GM23338 (cell line): ENCODE measurements around the gene GINM1.

Experiments used
- CTCF ChIP-seq, 2 experiments: fragments of 200-600 bp in 1 of 2; sonication (generic) in 1 of 2; conservative IDR thresholded peaks; 2 replicates each; pipeline versions ENCODE4 v1.5.1 to v1.6.1; 2016 to 2017; ENCODE audit warnings: antibody characterized with exemption in 2 of 2, low read depth in 2 of 2, mild to moderate bottlenecking in 2 of 2, moderate library complexity in 1 of 2
- EZH2 ChIP-seq: fragments of 200-600 bp; sonication (generic); IDR thresholded peaks from one replicate; pipeline ENCODE4 v1.8.0; 2017; ENCODE audit warnings: antibody characterized with exemption, mild to moderate bottlenecking, low read depth; ENCODE audit not compliant: unreplicated experiment
- EZH2phosphoT487 ChIP-seq: fragments of 200-600 bp; sonication (generic); IDR thresholded peaks from one replicate; pipeline ENCODE4 v1.8.1; 2018; ENCODE audit warnings: antibody characterized with exemption; ENCODE audit not compliant: unreplicated experiment
- POLR2AphosphoS5 ChIP-seq: IDR thresholded peaks from 2 replicates; pipeline ENCODE4 v1.6.1; 2016; ENCODE audit warnings: antibody characterized with exemption, low read depth

- TF ChIP-seq POLR2AphosphoS5 (no peak), CTCF (conservative IDR thresholded peaks at IDR 0.05; ENCODE audit: low read depth in 2 of 2) (no peak), EZH2phosphoT487 (no peak), EZH2 (no peak)
Measured at GRCh38 chr6:149580880-149581279, 14.7 kb downstream of the GINM1 start.
